GM19395 (cell line): Measurements from ENCODE around the gene AIP.
"Not testable (repeated sequence)": the region's sequence is repeated elsewhere in the genome, so short reads cannot be mapped to it uniquely, and the experiment has no call there.

Experiments
- ATAC-seq: cut with Tn5 transposase; IDR thresholded peaks from one replicate; pipeline ENCODE4 v1.9.1; 2021; ENCODE audit warnings: mild to moderate bottlenecking, moderate library complexity; ENCODE audit not compliant: unreplicated experiment

Gene AIP

DNA sequence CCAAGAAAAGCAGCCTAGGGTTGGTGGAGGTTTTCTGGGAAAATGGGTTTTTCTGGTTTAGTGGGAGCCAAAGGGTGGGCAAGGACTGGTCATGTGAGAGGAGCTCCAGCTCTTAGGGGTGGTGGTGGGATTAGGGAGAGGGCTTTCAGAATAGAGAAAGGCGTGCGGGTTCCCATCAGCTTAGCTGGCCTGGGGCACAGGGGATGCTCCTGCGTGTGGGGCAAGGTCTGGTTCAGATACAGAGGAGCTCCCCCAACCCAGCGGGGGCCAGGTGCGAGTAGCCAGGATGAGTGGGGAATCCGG lies 14.4 kb upstream of the AIP start:
- no peak for ATAC-seq

DNA sequence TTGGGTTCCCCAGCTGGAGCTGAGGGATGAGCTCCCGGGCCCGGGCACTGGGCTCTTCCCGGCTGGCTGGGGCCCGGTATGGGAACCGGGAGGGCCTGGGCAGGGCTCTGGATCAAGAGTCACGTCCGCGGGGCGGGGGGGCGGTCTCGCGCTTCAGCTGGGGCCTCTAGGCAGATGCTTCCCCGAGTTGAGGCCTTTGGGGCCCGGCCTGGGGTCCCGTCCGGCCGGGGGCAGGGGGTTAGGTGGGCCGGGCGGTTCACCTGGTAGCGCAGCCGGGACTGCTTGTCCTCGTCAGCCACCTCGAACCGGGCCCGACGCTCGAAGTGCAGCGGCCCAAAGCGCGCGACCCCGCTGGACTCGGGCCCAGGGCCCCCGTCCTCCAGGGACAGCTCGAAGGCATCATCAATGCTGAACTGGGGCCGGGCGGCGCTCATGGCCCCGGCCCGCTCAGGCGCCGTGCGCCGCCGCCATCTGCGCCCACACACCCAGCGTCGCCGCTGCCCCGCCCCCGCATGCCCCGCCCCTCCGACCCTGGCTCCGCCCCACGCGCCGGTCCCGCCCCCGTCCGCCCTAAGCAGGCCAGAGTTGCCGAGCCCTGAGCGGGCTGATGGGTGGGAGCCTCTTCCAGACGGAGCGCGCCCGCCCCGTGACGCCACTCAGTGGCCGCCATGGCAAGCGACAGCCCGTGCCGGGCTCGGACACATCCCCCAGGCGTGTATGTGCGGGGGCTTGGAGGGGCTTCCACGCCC lies 13.9 kb upstream of the AIP start, which contains the start of gene TMEM134:
Gene TMEM134, minus strand, starts transcription at position 493 of the 749 bp plus-strand sequence. Its CDS starts 59 bp downstream, at position 434.
- peak; percentile 69 for ATAC-seq

DNA sequence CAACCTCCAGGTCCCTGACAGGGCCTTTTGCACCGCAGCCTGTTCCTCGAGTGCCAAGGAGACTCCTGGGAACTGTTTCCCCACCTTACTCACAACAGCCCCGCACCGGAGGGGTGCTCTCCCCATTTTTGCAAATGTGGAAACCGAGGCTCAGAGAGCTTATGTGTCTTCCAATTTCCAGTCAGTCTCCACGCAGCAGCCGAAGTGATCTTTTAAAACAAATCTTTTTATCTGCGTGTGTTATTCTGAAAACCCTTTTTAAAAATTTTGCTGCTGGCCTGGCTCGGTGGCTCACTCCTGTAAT lies 13.4 kb upstream of the AIP start:
- ATAC-seq: no peak

DNA sequence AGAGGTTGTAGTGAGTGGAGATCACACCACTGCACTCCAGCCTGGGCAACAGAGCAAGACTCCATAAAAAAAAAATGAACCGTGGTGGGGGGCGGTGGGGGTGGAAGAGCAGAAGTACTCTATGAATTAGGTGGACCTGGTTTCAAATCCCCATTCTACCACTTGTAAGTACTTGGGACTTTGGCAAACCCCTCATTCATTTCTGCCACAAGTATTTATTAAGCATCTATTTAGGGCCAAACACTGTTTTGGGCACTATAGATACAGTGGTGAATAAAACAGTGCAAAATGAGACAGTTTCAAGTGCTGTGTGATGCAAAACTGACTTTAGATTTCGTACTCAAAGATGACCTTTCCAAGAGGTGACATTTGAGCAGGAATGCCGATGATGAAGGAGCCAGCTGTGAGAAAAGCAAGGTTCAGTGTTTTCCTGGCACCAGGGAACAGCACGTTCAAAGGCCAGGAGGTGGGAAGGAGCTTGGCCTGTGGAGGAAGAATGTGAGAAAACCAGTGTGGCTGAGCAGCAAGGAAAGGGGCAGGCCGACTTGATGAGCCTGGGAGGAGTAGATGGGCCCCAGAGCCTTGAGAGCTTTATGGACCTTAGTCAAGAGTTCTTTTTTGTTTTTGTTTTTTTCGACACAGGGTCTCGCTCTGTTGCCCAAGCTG lies 12.4 kb upstream of the AIP start:
- ATAC-seq: no peak

DNA sequence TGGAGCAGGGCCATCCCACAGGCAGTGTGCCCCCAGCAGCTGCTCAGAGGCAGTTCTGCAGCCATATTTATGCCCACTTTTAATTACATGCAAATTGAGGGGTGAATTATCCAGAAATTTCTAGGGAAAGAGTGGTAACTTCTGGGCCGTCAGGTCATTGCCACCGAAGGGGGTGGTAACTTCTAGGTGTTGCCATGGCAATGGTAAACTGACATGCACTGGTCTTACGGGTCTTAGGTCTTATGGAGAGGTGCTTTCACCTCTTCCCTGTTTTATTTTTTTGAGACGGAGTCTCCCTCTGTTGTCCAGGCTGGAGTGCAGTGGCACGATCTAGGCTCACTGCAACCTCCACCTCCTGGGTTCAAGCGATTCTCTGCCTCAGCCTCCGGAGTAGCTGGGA lies 9.9 kb upstream of the AIP start:
- ATAC-seq: no peak

DNA sequence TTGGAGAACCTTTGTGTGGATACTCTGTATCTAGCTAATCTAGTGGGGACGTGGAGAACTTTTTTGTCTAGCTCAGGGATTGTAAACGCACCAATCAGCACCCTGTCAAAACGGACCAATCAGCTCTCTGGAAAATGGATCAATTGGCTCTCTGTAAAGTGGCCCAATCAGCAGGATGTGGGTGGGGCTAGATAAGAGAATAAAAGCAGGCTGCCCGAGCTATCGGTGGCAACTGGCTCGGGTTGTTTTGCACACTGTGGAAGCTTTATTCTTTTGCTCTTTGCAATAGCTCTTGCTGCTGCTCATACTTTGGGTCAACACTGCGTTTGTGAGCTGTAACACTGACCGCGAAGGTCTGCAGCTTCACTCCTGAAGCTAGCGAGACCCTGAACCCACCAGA lies 6.1 kb upstream of the AIP start:
- not testable (repeated sequence) for ATAC-seq

DNA sequence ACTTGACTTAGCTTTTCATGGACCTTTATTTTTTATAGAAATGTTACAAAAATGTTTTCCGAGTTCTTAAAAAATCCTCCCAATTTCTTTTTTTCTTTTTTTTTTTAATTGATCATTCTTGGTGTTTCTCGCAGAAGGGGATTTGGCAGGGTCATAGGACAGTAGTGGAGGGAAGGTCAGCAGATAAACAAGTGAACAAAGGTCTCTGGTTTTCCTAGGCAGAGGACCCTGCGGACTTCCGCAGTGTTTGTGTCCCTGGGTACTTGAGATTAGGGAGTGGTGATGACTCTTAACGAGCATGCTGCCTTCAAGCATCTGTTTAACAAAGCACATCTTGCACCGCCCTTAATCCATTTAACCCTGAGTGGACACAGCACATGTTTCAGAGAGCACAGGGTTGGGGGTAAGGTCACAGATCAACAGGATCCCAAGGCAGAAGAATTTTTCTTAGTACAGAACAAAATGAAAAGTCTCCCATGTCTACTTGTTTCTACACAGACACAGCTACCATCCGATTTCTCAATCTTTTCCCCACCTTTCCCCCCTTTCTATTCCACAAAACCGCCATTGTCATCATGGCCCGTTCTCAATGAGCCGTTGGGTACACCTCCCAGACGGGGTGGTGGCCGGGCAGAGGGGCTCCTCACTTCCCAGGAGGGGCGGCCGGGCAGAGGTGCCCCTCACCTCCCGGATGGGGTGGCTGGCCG lies 5.3 kb upstream of the AIP start:
- ATAC-seq: not testable (repeated sequence)

DNA sequence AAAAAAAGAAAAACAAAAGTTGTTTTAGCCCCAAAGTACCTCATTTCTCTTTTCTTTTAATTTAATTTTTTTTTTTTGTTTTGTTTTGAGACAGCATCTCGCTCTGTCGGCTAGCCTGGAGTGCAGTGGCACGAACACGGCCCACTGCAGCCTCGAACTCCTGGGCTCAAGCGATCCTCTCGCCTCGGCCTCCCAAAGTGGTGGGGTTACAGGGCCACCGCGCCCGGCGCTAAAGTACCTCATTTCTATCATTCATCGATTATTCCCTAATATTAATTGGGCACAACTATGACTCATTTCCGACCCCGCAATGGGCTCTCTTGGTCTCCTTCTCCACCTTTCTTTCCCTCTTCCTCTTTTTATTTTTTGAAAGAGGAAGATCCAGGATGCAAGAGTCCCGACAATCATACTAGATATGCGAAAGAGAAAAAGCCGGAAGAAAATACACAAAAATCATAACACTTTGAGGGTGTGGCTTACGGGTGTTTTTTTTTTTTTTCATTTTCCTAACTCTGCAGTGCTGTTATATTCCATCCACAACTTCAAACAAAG lies 475 bp upstream of the AIP start:
- ATAC-seq: peak; percentile 1

DNA sequence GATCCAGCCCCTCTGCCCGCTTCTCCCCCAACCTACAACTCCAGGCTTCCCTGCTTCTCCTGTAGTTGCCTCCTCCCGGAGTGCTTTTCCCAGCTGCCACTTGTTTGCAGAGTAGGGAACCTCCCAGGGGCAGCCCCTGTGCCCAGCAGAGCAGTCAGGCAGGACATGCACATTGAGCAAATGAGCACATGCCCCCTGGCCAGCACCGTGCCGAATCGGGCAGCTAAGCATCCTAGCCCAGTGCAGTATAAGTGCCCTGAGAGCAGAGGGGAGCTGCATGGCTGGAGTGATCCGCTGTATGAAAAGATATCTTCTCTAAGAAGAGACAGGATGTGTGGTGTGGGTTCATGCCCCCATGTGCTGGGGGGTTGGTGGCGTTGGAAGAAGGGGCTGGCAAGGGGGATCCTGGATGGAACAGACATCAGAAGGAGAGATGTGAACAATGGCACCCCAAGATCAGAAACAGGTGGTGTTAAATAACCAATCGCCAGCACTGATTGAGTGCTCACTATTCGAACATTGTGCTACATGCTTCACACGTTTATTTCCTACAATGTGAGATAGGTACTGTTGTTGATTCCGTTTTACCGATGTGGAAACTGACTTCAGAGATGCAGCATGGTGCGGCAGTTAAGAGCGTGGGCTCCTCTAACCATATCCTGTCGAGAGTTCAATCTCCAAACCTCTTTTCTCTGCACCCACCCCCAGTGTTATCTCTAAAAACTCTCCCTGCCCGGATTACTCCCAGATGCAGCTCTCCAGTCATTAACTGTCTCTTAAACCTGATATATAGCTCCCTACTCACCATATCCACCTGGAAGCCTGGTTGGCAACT lies 1.2 kb downstream of the AIP start:
- no peak for ATAC-seq

DNA sequence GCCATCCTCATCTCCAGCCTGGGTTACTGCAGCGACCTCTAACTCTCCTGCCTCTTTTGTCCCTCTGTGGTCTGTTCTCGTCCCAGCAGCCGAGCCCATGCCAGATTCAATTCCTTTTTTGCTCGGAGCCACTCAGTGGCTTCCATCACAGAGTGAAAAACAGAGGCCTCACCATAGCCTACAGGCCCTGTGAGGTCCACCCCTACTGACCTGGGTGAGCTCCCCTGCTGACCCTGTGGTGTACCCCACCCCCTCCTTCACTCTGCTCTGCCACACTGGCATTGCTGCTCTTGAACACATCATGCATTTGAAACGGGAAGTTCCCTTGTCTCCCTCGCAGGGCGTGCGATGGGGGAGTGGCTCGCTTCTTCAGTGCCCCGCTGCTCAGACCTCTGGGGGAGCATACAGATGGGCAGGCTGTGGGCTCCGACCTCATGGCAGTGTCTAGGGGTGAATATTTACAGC lies 2.1 kb downstream of the AIP start:
- ATAC-seq: no peak

DNA sequence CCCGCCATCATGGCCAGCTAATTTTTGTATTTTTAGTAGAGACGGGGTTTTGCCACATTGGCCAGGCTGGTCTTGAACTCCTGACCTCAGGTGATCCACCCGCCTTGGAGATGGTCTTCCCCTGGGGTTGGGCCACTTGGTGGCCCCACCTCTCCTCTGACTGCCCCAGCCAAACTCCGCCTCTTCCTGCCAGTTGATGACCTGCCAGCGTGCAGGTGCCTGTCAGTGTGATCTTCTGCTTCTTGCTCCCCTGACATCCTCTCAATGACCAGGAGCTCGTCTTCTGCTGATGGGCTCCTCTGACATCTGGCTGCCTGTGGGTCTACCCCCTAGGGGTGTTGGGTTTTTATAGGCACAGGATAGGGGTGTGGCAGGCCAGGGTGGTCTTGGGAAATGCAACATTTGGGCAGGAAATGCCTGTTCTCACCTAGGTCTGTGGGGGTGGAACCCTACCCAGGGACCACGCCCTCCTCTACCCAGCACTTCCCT lies 3.1 kb downstream of the AIP start:
- ATAC-seq: not testable (repeated sequence)

DNA sequence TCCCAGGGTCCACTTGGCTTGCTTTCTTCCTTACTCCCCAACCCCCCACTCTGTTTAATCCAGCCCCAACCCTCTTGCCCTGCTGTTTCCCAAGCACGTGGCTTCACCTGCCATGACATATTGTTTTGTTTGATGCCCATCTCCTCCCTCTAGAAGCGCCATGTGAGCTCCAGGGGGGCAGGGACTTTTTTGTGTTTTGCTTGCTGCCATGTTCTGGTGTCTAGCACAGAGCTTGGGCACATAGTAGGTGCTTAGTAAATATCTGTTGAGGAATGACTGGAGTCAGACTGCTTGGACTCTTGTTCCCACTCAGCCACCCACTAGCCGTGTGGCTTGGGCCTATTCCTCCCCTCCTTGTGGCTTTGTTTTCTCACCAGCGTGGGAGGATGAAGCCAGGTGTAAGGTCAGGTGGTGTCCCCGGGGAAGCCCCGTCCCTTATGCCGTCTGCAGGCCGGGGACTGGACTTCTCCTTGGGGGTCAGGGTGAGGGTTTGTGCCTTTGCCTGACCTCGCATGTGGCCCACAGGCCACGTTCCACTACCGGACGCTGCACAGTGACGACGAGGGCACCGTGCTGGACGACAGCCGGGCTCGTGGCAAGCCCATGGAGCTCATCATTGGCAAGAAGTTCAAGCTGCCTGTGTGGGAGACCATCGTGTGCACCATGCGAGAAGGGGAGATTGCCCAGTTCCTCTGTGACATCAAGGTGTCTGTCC lies 3.8 kb downstream of the AIP start:
- ATAC-seq: no peak

DNA sequence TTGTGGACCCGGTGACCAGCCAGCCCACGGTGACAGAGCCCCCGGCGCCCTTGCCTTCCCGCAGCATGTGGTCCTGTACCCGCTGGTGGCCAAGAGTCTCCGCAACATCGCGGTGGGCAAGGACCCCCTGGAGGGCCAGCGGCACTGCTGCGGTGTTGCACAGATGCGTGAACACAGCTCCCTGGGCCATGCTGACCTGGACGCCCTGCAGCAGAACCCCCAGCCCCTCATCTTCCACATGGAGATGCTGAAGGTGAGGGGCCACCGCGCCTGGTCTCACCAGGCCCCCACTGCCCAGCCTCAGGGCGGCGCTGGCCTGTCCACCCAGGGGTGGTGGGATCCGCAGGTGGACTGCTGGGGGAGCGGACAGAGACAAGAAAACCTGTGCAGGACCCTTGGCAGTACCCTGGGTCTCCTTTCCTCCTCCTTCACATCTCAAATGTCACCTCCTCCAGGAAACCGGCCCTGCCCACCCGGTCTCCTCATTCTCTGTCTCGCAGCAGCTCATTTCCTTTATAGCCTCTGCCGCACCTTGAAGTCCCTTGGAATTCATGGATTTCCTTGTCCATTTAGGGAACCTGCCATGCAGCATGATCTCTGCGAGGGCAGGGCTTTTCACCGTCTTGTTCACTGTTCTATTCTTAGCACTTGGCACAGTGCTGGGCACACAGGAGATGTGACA lies 6.5 kb downstream of the AIP start:
- ATAC-seq: no peak

DNA sequence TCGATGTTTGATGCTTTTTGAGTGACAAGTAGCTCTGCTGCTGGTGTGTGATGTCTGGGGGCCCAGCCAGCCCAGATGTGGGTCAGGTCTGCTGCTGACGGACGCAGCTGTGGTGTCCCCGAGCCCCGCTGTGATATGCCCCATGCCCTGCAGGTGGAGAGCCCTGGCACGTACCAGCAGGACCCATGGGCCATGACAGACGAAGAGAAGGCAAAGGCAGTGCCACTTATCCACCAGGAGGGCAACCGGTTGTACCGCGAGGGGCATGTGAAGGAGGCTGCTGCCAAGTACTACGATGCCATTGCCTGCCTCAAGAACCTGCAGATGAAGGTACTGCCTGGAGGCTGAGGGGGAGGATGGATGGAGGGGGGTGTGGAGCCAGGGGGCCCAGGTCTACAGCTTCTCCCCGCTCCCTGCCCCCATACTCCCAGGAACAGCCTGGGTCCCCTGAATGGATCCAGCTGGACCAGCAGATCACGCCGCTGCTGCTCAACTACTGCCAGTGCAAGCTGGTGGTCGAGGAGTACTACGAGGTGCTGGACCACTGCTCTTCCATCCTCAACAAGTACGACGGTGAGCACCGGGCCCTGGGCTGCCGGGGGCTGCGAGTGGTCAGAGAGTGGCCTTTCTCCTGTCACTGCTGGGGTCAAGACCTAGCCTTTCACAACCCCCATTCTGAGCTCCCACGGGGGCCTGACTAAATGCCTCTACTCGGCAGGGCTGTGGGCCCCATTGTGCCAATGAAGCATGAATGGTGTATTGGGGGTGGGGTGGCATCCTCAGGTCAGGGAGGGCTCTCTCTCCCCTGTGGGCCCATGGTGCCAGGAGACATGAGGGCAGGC lies 7.3 kb downstream of the AIP start:
- no peak for ATAC-seq

DNA sequence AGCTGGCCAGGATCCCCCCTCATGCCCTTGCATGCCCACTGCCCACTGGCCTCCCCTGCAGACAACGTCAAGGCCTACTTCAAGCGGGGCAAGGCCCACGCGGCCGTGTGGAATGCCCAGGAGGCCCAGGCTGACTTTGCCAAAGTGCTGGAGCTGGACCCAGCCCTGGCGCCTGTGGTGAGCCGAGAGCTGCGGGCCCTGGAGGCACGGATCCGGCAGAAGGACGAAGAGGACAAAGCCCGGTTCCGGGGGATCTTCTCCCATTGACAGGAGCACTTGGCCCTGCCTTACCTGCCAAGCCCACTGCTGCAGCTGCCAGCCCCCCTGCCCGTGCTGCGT lies 7.9 kb downstream of the AIP start:
- no peak for ATAC-seq

DNA sequence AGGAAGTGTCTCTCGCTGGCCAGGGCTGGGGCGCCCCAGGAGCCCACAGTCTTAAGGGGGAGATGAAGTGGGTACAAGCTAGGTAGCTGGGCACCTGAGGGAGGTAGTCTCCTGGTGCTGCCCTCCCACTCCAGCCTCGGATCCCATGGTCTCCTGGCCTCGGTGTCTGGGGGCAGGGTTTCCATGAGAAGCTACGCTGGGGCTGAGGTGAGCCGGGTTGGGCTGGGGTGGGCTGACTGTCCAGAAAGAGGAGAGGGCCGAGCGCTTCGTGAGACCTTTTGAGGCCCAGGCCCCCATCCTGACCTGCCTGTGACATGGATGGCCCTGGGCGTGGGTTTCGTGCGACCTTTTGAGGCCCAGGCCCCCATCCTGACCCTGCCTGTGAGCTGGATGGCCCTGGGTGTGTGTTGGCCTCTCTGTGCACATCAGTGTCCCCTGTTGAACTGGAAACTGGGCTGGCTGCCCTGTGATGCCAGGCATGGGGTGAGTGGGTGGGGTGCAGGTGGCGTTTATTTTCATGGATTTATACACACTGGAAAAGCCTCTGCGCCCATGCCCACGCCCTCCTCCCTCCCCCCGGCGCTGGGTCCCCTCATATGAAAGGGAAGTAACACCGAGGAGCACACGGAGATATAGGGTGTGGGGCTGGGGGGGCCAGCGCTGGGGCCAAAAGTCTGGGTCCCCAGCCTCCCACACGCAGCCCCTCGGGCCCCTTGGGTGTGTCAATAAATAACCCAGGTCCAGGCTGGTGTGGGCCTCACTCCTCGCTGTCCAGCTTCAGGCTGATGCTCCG lies 8.6 kb downstream of the AIP start:
- no peak for ATAC-seq

DNA sequence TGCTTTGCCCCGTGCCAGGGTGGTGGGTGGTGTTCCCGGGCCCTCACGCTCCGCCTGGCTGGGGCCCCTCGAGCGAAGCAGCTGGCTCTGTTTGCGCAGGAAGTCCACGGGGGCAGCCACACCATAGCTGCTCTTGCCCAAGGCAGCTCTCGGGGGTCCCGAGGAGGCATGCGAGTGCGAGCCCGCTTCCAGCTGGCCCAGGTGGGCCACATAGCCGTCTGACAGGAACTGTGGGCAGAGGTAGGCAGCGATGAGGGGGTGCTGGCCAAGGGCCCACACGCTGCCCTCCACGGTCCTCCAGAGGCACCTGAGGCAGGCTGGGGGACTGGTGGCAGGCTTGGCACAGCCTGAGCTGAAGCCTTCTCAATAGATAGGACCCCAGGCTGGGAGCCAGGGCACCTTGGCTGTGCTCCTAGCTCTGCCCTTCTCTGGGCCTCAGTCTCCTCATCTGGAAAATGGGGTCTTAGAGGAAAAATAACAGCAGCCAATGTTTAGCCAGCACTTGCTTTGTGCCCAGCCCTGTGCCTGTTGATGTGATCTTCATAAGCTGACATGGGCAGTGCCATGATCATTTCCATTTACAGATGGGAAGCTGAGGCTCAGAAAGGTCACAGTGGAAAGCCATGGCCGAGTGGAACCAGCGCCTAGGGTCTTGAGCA lies 9.4 kb downstream of the AIP start:
- ATAC-seq: no peak
